Vagina (tissue), 2 donors: Measurements from ENCODE around the gene TACC3. TPM values are rescaled to one million over a fixed set of nuclear protein-coding genes. Genes with fewer than 3 reads are reported as not detected.

ENCODE experiments used
- DNase-seq, 2 donors: peaks; one replicate each; pipeline ENCODE4 v3.0.0-alpha.2; 2017; ENCODE audit errors: extremely low spot score in 2 of 2
- H3K27ac ChIP-seq: fragments of 200-600 bp; sonication (generic); one replicate; pipeline ENCODE4 v1.5.1; 2019
- H3K27me3 ChIP-seq: fragments of 200-600 bp; sonication (generic); one replicate; pipeline ENCODE4 v1.5.1; 2019
- H3K36me3 ChIP-seq, 2 donors: fragments of 200-600 bp; sonication (generic); one replicate each; pipeline ENCODE4 v1.5.1; 2017 to 2019
- H3K4me1 ChIP-seq: fragments of 200-600 bp; sonication (generic); one replicate; pipeline ENCODE4 v1.5.1; 2019
- H3K4me3 ChIP-seq, 2 donors: fragments of 200-600 bp; sonication (generic); 1 replicate in 1 of 2; 2 replicates in 1 of 2; pipeline ENCODE4 v1.5.1; 2016 to 2019
- H3K9me3 ChIP-seq: fragments of 200-600 bp; sonication (generic); one replicate; pipeline ENCODE4 v1.5.1; 2019
- POLR2A ChIP-seq, 2 donors: fragments of 450-650 bp; IDR thresholded peaks; one replicate each; pipeline ENCODE4 v1.6.1; 2017; ENCODE audit warnings: antibody characterized with exemption in 2 of 2, mild to moderate bottlenecking in 2 of 2, moderate library complexity in 2 of 2
- POLR2AphosphoS5 ChIP-seq, 2 donors: sonication (generic); formaldehyde crosslinking; IDR thresholded peaks; one replicate each; pipeline ENCODE4 v1.9.0; 2017; ENCODE audit warnings: antibody characterized with exemption in 2 of 2, mild to moderate bottlenecking in 2 of 2, low read depth in 1 of 2; ENCODE audit not compliant: insufficient read depth in 1 of 2
- intact Hi-C: fragments of 100-400 bp; cut with DNase I; formaldehyde crosslinking; loops from one replicate; pipeline ENCODE4 v1.15.1; 2023
- total RNA-seq: library from RNA; depleted of rRNA; stranded (reverse); fragments of >200 nt; gene quantifications from one replicate; pipeline ENCODE4 v1.2.3, GENCODE V29; 2016
- TF ChIP-seq, protein P1 (sequence below), 3 experiments: fragments of 450-650 bp in 2 of 3; fragments of 200-600 bp in 1 of 3; sonication (generic) in 1 of 3; IDR thresholded peaks; one replicate each; pipeline ENCODE4 v1.5.1; 2017 to 2019; ENCODE audit warnings: antibody characterized with exemption in 3 of 3, mild to moderate bottlenecking in 2 of 3, moderate library complexity in 2 of 3

Gene TACC3
- total RNA-seq, 1 donor from 2014 or later: 16.0 TPM

DNA sequence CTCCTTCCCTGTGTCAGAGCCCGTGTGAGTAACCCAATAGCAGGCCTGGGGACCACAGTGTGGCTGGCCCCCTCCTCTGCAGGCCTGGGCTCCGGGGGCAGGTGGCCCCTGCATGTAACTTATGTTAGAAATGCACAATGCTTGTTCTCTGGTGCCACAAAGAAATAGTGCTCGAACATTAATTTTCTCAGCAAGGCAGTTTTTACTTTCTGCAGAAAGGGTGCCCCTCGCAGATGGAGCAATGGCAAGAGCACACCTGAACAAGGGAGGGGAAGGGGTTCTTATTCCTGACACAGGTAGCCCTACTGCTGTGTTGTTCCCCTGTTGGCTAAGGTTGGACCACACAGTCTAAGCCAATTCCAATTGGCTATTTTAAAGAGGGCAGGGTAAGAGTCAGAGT lies 17.1 kb downstream of the TACC3 start:
- peaks cover 7% of the 10 kb centered on the region for H3K9me3 ChIP-seq
- no peak for DNase-seq
- H3K27me3 ChIP-seq: no peaks in the 10 kb centered on the region
- H3K27ac ChIP-seq: no peak overlapping the region
- H3K36me3 ChIP-seq: peaks cover 0 to 21% of the 10 kb centered on the region in 2 donors
- H3K4me3 ChIP-seq: no peak overlapping the region
- intact Hi-C loops: no loop called here
- TF ChIP-seq, protein P1, sequence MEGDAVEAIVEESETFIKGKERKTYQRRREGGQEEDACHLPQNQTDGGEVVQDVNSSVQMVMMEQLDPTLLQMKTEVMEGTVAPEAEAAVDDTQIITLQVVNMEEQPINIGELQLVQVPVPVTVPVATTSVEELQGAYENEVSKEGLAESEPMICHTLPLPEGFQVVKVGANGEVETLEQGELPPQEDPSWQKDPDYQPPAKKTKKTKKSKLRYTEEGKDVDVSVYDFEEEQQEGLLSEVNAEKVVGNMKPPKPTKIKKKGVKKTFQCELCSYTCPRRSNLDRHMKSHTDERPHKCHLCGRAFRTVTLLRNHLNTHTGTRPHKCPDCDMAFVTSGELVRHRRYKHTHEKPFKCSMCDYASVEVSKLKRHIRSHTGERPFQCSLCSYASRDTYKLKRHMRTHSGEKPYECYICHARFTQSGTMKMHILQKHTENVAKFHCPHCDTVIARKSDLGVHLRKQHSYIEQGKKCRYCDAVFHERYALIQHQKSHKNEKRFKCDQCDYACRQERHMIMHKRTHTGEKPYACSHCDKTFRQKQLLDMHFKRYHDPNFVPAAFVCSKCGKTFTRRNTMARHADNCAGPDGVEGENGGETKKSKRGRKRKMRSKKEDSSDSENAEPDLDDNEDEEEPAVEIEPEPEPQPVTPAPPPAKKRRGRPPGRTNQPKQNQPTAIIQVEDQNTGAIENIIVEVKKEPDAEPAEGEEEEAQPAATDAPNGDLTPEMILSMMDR (IDR thresholded peaks at IDR 0.05): no peak
- TF ChIP-seq POLR2AphosphoS5 (IDR thresholded peaks at IDR 0.05; ENCODE audit: insufficient read depth in 1 of 2, low read depth in 1 of 2) (no peak), POLR2A (IDR thresholded peaks at IDR 0.05) (no peak)
- H3K4me1 ChIP-seq: no peaks in the 10 kb centered on the region

DNA sequence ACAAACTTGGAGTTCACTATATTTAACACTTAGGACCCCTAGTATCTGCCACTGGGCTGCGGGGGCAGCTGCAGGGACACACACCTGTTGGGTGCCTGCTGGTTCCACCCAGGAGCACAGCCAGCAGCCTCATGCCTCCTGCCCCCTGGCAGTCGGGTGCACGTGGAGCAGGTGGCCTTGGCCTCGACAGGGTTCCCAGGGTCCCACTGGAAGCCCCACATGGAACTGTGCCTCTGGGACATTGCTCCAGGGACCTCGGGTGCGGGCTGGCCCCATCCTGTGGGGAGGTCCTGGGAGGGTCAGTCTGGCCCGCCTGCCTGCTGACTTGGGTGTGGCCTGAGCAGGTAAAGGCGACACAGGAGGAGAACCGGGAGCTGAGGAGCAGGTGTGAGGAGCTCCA lies 18.0 kb downstream of the TACC3 start:
- no peaks in the 10 kb centered on the region for H3K27me3 ChIP-seq
- peaks cover 7% of the 10 kb centered on the region for H3K9me3 ChIP-seq
- DNase-seq: no peak
- intact Hi-C loops: no loop called here
- TF ChIP-seq, protein P1 (IDR thresholded peaks at IDR 0.05): no peak
- TF ChIP-seq POLR2A (IDR thresholded peaks at IDR 0.05) (no peak), POLR2AphosphoS5 (IDR thresholded peaks at IDR 0.05; ENCODE audit: insufficient read depth in 1 of 2, low read depth in 1 of 2) (no peak)
- H3K27ac ChIP-seq: no peak overlapping the region
- H3K4me3 ChIP-seq: no peak overlapping the region
- H3K36me3 ChIP-seq: peaks cover 0 to 21% of the 10 kb centered on the region in 2 donors
- H3K4me1 ChIP-seq: no peaks in the 10 kb centered on the region

DNA sequence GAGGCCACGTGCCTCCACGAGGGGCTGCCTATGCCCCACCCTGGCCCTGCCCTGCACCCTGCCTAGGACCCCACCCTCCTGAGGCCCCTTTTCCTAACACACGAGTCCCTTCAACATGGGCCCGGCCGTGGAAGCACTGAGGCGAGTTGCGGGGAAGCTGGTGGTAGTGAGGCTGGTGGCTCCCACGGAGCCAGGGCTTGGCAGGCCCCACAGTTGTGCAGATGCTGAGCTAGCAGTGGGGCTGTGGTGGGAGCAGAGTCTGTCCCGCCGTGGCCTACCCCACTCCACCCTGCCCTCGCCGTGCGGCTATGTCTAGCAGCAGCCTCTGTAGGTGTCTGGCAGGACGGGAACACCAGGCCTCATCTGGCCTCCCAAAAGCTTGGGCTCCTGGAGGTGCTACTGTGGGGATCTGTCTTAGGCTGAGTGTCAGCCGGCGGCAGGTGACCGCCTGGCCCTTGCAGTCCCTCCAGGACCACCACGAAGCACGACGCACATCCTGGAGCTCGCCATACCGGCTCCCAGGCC lies 18.8 kb downstream of the TACC3 start:
- TF ChIP-seq POLR2A (IDR thresholded peaks at IDR 0.05): no peak
- TF ChIP-seq, protein P1 (IDR thresholded peaks at IDR 0.05): no peak
- no peak for TF ChIP-seq POLR2AphosphoS5 (IDR thresholded peaks at IDR 0.05; ENCODE audit: insufficient read depth in 1 of 2, low read depth in 1 of 2)
- H3K9me3 ChIP-seq: peaks cover 7% of the 10 kb centered on the region
- no peaks in the 10 kb centered on the region for H3K4me1 ChIP-seq
- DNase-seq: no peak
- H3K27me3 ChIP-seq: no peaks in the 10 kb centered on the region
- H3K36me3 ChIP-seq: peaks cover 0 to 21% of the 10 kb centered on the region in 2 donors
- no peak overlapping the region for H3K27ac ChIP-seq
- no peak overlapping the region for H3K4me3 ChIP-seq
- intact Hi-C loops: no loop called here

DNA sequence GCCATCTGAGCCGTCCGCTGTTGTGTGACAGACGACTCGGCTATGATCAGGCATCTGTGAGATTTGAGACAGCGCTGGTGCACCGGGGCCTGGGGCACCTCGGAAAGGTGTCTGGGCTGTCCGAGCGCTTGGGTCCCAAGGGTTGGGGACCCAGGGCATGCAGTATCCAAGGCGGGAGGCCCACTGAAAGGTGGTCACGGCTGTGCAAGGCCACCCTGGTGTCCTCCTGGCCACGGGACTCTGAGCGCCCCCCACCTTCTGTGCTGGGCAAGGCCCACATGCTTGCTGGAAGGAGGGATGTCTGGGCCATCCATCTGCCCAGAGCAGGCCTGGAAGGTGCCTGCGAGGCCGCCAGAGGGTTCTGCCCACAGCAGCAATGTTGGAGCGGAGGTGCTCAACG lies 19.9 kb downstream of the TACC3 start:
- TF ChIP-seq, protein P1 (IDR thresholded peaks at IDR 0.05): no peak
- TF ChIP-seq POLR2AphosphoS5 (IDR thresholded peaks at IDR 0.05; ENCODE audit: insufficient read depth in 1 of 2, low read depth in 1 of 2) (no peak), POLR2A (IDR thresholded peaks at IDR 0.05) (no peak)
- no peak for DNase-seq

DNA sequence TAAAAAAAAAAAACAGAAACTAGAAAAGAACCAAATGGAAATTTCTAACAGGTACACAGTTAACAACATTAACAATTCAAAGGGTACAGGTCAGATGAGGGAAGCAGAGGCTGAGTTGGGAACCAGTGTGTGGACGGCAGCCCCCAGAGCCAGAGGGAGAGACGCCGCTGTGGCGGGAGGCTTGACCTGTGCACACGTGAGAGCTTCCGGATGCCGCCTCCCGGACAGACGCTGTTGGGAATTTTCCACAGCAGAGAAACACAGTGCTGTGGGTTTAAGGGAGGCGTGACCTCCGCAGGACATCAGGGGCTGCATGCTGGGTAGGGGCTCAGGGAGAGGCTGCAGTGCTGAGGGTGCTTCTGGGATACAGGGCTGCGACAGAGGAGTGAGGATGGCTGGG lies 22.2 kb downstream of the TACC3 start:
- peaks cover 0 to 6% of the 10 kb centered on the region in 2 donors for H3K36me3 ChIP-seq
- intact Hi-C loops: no loop called here
- TF ChIP-seq, protein P1 (IDR thresholded peaks at IDR 0.05): no peak
- no peak for TF ChIP-seq POLR2A (IDR thresholded peaks at IDR 0.05)
- no peak for TF ChIP-seq POLR2AphosphoS5 (IDR thresholded peaks at IDR 0.05; ENCODE audit: insufficient read depth in 1 of 2, low read depth in 1 of 2)
- H3K9me3 ChIP-seq: no peaks in the 10 kb centered on the region
- DNase-seq: no peak
- no peak overlapping the region for H3K27ac ChIP-seq
- H3K4me3 ChIP-seq: no peak overlapping the region
- H3K4me1 ChIP-seq: peaks cover 4% of the 10 kb centered on the region
- no peaks in the 10 kb centered on the region for H3K27me3 ChIP-seq

More for the DNA sequence above, 19.9 kb downstream of the TACC3 start:
- Histone ChIP-seq H3K36me3 (peaks cover 0 to 21% of the 10 kb centered on the region in 2 donors), H3K9me3 (peaks cover 7% of the 10 kb centered on the region), H3K27me3 (no peaks in the 10 kb centered on the region), H3K4me1 (no peaks in the 10 kb centered on the region), H3K4me3 (no peak overlapping the region), H3K27ac (no peak overlapping the region)
- intact Hi-C loops: no loop called here
